Measurements from ENCODE around the gene PKD1L1.

GRCh38 chr7:47737601-47738000, 210.7 kb downstream of the PKD1L1 start:
- TF ChIP-seq OVOL2 (CRISPR knock-in tag; IDR thresholded peaks at IDR 0.05; ENCODE audit: borderline replicate concordance) (no peak), ELF4 (CRISPR knock-in tag; IDR thresholded peaks at IDR 0.05; ENCODE audit: low read depth) (no peak), KAT7 (CRISPR knock-in tag; IDR thresholded peaks at IDR 0.05; ENCODE audit: borderline replicate concordance) (no peak), ESRRA (CRISPR knock-in tag; IDR thresholded peaks at IDR 0.05; ENCODE audit: borderline replicate concordance) (no peak), SP1 (CRISPR knock-in tag; conservative IDR thresholded peaks at IDR 0.05) (no peak), PREB (CRISPR knock-in tag; IDR thresholded peaks at IDR 0.05; ENCODE audit: borderline replicate concordance) (no peak), FOXP1 (CRISPR knock-in tag; IDR thresholded peaks at IDR 0.05; ENCODE audit: borderline replicate concordance) (no peak), NR1H2 (CRISPR knock-in tag; IDR thresholded peaks at IDR 0.05) (no peak)
- TF ChIP-seq, protein P1, sequence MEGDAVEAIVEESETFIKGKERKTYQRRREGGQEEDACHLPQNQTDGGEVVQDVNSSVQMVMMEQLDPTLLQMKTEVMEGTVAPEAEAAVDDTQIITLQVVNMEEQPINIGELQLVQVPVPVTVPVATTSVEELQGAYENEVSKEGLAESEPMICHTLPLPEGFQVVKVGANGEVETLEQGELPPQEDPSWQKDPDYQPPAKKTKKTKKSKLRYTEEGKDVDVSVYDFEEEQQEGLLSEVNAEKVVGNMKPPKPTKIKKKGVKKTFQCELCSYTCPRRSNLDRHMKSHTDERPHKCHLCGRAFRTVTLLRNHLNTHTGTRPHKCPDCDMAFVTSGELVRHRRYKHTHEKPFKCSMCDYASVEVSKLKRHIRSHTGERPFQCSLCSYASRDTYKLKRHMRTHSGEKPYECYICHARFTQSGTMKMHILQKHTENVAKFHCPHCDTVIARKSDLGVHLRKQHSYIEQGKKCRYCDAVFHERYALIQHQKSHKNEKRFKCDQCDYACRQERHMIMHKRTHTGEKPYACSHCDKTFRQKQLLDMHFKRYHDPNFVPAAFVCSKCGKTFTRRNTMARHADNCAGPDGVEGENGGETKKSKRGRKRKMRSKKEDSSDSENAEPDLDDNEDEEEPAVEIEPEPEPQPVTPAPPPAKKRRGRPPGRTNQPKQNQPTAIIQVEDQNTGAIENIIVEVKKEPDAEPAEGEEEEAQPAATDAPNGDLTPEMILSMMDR (IDR thresholded peaks at IDR 0.05), result no peak
